ENCODE data around the gene CRHBP. TPM values are rescaled to one million over a fixed set of nuclear protein-coding genes. Genes with fewer than 3 reads are reported as not detected.

Gene CRHBP
- total RNA-seq (2014; rRNA removed; shearing (Covaris generic)) (not detected in 2 replicates), polyA plus RNA-seq (2016; fragmentation: Nextera tagmentation; extraction: Ambion mirVana) (not detected in 2 replicates)
- long read RNA-seq, result 0 reads

- H3K4me1 Mint-ChIP-seq, result peaks cover 5% of the 10 kb centered on the region; the same call in 1 of the 3 replicates
- TF ChIP-seq CTCF (conservative IDR thresholded peaks at IDR 0.05; ENCODE audit: low read depth in 2 of 2), result no peak
- no peak for TF ChIP-seq ZNF462 (CRISPR knock-in tag; IDR thresholded peaks at IDR 0.05)
- TF ChIP-seq EZH2 (IDR thresholded peaks at IDR 0.05; ENCODE audit: low read depth, unreplicated experiment), result peak; percentile 21
- Histone ChIP-seq H4K20me1 (replicated peaks; ENCODE audit: insufficient read depth) (no peaks in the 10 kb centered on the region), H3K79me2 (replicated peaks; ENCODE audit: insufficient read depth) (no peaks in the 10 kb centered on the region), H3K4me3 (peak within 1 kb of the TSS; percentile 77), H3K9me2 (ENCODE audit: insufficient read depth) (no peaks in the 10 kb centered on the region), H3F3A (replicated peaks; ENCODE audit: low read depth) (no peaks in the 10 kb centered on the region), H2AFZ (peak within 1 kb of the TSS; percentile 99), H3K4me2 (peak within 1 kb of the TSS; percentile 97), H3K4me1 (ENCODE audit: insufficient read depth) (no peaks in the 10 kb centered on the region), H3K27ac (ENCODE audit: low read depth) (no peak within 1 kb of the TSS), H3K36me3 (ENCODE audit: insufficient read depth) (no peaks in the 10 kb centered on the region), H3K27me3 (ENCODE audit: insufficient read depth) (peaks cover 59% of the 10 kb centered on the region)
- no peaks in the 10 kb centered on the region for H3K9me3 Mint-ChIP-seq
- peak; percentile 59 for DNase-seq (ENCODE audit: low spot score)
- H3K27ac Mint-ChIP-seq, result no peak within 1 kb of the TSS
- no peaks in the 10 kb centered on the region for H3K36me3 Mint-ChIP-seq (ENCODE audit: low read depth)
- H3K27me3 Mint-ChIP-seq (ENCODE audit: insufficient read depth, low read depth, poor library complexity), result peaks cover 44% of the 10 kb centered on the region
- peak within 1 kb of the TSS; percentile 73 for H3K4me3 Mint-ChIP-seq
- peak; percentile 80 for ATAC-seq
These were observed at the start of gene CRHBP for GRCh38 chr5:76952795-76953536. Gene CRHBP, plus strand, starts transcription at chr5:76953045. Its CDS starts 90 bp downstream, at chr5:76953135.
